GM18868 (cell line): ENCODE measurements around the gene SIX5.
"Not testable (repeated sequence)": the region's sequence is repeated elsewhere in the genome, so short reads cannot be mapped to it uniquely, and the experiment has no call there.

Experiments used
- ATAC-seq: cut with Tn5 transposase; IDR thresholded peaks from one replicate; pipeline ENCODE4 v1.9.1; 2021; ENCODE audit warnings: mild to moderate bottlenecking, moderate library complexity; ENCODE audit not compliant: unreplicated experiment

SIX5 gene

DNA sequence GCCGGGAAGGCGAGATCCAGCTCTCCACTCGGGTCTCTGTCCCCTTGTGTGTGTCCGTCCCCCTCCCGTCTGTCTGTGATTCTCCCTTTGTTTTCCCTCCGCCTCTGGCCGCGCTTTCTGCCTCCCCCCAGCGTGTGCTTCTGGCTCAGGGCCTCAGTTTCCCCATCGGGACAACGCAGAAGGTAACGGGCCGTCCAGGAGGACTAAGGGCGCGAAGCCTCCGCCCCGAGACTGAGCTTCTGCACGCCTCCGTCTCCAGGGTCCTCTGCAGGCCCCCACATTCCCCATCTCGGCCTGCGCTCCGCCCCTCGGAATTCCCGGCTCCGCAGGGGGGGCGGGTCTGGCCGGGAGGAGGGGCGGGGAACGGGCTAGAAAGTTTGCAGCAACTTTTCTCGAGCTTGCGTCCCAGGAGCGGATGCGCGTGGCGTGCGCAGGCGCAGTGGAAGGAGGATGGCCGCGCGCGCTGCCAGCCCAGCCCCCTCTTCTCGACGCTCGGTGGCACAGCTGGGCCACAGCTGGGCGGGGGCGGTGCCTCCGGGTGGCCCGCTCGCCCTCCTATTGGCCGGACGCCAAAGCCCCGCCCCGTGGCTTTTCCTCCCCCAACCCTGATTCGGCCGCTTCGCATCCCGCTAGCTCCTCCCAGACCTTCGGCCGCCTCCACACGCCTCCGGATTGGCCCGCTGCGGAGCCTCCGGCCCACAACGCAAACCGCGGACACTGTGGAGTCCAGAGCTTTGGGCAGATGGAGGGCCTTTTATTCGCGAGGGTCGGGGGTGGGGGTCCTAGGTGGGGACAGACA, at the start of gene SIX5:
SIX5 (minus strand) TSS at position 269 of the 799 bp plus-strand sequence. CDS start 408 bp downstream, outside the sequence.
- ATAC-seq: peak; percentile 59

DNA sequence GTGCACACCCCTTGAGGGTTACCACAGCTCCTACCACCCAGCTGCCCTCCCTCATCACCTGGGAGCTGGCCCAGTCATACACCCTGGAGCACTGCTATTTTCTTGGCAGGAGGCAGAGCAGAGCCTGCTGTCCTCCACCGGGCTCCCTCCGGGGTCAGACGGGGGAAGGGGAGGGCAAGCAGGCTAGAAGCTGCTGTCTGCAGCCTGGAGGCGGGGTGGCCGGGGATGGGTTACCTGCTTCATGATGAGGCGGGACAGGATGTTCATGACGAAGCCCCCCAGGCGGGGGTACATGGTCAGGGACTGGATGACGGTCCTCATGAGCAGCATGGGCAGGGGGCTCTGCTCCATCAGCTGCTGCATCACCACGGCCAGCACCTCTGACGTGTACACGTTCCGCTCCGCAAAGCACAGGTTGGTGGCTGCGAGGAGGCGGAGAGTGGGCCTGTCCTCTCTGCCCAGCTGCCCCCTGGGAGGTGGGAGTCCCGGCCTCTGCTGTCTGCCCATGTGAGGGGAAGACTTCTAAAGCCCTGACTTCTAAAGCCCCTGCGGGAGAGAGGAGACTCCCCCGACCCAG, 48.8 kb upstream of the SIX5 start:
- ATAC-seq: no peak

DNA sequence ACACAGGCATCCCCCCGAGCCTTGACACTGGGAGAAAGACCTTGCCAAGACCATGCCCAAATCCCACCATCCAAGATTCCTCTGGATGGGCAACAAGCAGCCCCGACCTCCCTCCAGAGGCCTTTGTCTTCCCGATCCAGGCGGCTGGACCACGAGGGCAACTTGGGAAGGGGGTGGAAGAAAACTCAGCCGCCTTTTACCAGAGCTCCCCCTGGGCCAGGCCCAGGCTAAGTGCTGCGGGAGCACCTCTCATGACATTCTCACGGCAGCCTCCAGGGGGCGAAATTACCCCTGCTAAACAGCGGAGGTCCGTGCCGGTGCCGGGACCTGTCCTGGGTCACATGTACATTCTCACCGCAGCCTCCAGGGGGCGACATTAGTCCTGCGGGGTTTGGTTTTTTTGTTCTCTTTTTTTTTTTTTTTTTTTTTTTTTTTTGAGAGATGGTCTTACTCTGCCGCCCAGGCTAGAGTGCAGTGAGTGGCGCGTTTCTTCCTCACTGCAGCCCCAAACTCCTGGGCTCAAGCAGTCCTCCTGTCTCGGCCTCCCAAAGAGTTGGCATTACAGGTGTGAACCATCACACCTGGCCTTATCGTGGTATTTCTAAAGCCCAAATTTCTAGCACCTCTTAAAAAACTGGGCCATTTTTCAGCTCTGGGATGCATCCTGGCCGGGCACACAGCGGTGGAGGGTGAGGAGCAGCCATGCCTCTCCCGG, 48.1 kb upstream of the SIX5 start:
- peak; percentile 82 for ATAC-seq

DNA sequence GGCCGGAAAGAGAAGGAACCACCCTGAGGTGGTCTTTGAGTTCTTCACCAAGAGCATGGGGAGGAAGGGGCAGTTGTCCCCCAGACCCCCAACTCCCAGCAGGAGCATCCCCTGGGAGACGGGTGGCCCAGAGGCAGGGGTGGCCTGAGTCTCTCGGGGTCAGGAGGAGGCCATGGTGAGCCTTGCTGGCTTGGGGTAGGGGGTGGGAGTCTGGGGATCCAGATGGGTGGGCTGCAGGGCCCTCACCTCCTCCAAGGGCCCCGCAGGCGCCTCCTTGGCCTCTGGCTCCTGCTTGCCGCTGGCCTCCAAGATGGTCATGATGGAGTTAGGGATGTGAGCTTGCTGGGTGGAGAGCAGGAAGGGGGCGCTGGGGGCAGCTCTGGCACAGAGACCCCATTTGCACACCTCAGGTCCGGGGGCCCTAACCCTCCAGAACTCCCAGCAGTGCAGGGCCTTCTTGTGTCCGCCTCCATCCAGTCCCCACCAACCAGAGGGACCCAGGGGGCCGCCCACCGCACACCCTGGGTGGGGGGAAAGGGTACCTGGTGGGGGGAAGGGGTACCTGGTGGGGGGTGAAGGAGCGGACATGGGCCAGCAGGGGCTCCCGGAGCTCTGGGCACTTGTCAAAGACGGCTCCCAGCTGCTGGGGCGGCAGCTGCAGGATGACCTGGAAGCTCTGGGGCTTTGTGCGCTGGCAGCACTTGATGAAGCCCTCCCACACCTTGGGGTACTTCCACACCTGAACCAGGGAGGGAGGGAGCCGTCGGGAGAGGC, 47.4 kb upstream of the SIX5 start:
- ATAC-seq: no peak

DNA sequence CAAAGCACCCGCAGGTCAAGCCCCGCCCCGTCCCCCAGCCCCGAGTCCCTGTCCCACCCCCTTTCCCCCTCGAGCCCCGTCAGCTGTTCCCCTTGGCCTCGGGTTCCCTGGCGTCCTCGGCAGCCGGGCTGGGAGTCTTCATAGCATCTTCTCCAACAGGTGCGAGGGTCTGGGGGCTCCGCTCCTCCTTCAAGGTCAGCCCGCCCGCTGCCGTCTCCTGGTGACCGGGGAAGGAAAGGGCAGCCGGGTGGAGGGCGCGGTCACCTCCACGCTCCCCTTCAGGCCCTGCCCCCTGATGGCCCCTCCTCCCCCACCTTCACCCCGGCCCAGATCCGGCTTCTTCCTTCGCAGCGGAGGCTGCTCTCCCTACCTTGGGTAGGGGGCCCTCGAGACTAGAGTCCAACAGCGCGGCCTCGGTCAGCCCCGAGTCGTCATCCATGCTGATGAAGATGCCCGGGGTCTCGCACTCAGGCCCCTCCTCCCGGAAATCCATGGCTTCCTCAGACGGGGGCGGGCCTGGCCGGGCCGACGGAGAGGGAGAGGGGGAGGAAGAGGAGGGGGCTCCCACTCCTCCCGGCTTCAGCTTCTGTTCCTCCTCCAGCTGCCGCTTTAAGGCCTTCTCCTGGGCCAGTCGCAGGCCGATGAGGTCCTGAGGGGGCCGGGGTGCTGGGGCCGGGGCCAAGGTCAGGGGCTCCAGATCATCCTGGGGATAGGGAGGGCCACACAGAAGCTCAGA, 46.6 kb upstream of the SIX5 start:
- ATAC-seq: no peak

DNA sequence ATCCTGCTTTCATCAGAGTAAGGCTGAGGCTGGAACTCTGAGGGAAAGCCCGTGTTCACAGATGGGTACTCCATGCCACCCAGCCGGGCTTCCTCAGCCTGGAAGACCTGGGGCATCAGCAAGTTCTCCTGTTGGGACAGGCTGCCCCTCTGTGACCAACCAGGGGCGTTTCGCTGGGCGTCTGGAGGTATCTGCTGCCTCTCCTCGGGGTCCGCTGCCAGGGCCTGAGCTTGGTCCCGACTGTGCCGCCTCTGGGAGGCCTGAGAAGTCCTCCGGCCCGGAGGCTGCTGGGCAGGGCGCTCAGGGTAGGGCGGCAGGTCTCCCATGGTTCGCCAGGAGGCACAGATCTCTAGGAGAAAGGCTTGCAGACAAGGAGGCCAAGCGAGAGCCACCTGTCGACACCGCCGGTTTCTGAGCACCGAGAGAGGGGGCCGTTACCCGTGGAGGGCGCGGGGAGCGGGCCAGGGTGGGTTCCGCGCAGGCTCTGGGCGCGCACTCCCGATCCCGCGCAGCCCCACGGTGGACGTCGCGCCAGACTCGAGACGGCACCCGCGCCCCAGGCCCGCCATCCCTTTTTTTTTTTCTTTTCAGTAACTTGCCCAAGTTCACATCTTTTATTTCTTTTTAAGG, 45.9 kb upstream of the SIX5 start, which contains the start of gene RSPH6A:
RSPH6A (minus strand) TSS at position 458 of the 630 bp plus-strand sequence; CDS start at position 326, 132 bp downstream.
- no peak for ATAC-seq

DNA sequence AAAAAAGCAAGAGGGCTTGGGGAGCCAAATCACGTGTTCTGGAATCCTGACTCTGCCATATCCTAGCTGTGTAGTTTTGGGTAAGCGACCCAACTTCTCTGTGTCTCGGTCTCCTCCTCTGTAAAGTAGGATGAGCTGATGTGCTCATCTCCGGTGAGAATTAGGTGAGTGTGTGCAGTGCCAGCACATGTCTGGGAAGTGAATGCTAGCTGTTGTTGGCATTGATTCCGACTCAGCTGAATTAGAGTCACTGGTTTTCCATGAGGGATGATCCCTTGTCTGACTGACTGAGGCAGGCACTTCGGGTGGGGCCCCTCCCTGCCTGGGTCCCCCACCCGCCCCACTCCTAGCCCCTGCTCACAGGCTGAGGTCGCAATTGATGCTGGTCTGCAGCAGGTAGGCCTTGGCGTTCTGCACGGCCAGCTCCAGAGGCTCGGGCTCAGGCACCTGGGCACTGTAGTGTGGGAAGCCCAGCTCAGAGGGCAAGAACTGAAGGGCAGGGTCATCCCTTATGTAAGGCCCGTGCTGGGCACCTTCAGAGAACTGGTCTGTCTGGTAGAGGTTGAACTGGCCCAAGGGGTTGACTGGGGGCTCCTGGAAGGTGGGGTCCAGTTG, 45.2 kb upstream of the SIX5 start:
- no peak for ATAC-seq

DNA sequence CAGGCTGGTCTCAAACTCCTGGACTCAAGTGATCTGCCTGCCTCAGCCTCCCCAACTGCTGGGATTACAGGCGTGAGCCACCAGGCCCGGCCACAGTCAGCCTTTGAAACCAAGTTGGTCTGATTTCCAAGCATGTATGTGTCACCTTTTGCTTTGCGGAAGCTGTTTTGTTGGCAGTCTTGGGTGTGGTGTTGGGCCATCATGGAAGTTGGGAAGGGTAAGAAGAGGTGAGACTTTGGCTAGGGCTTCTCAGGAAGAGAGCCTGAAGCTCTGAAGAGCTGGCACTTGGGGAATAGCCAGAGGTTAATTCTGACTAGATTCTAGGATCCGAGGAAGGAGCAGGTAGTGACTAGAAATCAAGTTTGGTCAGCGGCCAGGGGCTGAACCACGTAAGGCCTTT, 43.2 kb upstream of the SIX5 start:
- no peak for ATAC-seq

DNA sequence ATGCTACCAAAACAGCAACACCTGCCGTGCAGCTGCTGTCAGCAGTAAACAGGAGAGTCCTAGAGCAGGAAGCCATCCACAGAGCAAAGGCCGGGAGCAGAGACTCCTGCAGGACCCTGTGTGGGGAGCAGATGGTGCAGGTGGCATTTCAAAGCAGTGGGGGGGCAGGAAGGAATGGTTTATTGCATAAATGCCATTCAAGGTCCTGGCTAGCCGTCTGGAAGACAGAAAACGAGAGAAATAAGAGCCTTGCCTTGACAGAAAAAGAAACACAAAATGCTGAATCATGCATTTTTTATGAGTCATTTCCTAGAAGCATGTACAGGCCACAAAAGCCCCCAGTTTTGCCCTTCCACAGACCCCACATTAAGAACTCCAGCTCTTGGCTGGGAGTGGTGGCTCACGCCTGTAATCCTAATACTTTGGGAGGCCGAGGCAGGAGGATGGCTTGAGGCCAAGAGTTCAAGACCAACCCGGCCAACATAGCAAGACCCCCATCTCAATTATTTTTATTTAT, 40.6 kb upstream of the SIX5 start:
- no peak for ATAC-seq

DNA sequence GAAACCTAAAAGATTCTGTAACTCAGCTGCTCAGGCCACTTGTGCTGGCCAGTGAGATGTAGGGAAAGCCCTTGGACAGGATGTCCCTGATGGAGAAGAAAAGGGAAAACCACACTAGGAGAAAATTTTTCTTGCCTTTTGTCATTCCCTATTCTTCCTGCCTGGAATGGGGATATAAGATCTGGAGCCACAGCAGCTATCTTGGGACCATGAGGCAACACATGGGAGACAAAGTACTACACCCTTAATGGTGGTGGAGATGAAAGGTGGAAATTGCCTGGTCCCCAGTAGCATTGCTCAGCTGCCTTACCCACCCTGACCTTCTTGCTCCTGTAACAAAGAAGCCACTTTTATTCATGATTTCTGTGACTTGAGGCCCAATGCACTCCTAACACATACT, 36.7 kb upstream of the SIX5 start:
- ATAC-seq: no peak

DNA sequence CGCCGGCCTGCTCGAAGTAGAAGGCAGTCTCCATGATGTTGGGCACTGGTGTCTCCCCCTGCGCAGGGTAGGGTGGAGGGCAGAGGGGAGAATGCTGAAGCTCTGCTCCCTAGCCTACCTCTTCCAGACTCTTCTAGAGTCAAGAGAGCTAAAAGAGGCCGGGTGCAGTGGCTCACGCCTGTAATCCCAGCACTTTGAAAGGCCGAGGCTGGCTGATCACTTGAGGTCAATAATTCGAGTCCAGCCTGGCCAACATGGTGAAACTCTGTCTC, 35.8 kb upstream of the SIX5 start:
- no peak for ATAC-seq

DNA sequence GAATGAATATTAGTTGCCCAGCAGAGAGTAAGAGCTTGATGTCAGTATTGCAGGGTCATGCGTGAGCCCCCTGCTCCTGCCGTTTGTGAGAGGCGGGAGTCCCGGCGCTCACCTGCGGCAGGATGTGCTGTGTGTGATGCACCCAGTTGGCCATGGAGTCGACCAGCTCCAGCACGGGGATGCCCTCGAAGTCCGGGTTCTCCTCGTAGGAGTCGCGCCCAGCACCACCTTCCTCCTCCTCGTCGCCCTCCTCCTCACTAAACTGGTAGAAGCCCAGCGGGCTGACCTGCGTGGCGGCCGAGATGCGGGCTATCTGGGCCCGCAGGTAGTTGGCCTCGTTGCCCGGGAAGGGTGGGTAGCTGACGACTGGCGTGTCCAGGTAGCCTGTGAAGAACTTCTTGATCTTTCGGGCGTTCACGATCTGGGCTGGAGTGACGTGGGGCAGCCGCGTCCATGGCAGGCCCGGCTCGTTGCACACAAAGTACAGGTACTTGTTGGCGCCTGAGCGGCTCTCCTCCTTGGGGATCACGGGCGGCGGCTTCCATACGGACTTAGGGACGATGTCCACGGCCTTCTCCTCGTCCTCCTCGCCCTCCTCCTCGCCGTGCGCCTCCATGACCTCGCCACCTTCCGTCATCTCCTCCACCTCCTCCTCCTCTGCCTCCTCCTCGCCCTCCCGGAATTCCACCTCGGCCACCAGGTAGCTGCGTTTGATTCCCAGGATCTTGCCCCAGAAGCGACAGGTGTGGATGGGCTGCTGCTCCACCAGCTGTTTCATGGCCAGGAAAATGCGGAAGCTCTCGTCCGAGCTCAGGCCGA, 35.3 kb upstream of the SIX5 start:
- ATAC-seq: no peak

DNA sequence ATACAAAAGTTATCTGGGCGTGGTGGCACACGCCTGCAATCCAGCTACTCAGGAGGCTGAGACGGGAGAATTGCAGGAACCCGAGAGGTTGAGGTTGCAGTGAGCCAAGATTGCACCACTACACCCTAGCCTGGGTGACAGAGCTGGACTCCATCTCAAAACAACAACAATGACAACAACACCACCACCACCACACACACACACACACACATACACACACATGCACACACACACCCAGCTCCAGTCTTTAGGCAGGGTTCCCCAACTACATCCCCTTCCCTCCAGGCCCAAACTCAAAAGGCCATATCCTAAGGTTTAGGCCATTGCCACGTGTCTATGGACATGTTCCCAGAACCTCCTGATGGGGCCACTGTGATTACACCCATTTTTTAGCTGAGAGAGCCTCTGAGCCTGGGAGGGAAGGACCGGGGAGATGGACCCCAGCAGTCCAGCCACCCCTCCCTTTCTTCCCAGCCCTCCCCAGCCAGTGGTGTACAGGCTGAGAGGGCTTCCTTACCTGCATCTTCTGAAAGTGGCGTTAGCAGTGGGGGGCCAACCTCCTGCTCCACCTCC, 32.6 kb upstream of the SIX5 start:
- no peak for ATAC-seq

DNA sequence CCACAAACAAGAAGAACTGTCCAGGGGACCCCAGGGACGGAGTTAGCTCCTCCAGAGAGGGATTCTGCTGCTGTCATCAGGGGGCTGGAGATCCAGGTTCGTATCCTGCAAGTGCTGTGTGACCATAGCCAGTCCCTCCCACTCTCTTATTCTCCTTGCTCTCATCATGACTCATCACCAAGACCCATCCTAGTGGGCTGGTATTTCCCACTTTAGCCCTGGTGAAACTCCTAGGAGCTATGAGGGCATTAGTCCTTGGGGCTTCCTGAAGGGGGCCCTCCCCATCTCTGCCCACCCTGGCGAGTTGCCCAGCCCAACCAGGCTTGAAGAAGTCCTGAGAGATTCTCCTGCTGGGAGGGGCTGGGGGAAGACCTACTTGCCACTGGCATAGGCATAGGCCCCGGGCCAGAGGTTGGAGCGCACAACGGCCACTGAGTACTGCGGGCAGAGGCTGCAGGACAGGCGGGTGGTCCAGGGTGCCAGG, 31.1 kb upstream of the SIX5 start:
- ATAC-seq: no peak

DNA sequence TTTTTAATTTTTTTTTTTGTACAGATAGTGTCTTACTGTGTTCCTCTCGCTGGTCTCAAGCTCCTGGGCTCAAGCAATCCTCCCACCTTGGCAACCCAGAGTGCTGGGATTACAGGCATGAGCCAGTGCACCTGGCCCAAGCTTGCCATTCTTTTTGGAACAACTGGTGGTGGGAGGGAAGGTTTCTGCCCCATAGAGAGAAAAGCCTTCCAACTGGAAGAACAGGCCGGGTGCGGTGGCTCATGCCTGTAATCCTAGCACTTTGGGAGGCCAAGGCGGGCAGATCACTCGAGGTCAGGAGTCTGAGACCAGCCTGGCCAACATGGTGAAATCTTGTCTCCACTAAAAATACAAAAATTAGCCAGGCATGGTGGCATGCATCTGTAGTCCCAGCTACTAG, 30.5 kb upstream of the SIX5 start:
- ATAC-seq: not testable (repeated sequence)

DNA sequence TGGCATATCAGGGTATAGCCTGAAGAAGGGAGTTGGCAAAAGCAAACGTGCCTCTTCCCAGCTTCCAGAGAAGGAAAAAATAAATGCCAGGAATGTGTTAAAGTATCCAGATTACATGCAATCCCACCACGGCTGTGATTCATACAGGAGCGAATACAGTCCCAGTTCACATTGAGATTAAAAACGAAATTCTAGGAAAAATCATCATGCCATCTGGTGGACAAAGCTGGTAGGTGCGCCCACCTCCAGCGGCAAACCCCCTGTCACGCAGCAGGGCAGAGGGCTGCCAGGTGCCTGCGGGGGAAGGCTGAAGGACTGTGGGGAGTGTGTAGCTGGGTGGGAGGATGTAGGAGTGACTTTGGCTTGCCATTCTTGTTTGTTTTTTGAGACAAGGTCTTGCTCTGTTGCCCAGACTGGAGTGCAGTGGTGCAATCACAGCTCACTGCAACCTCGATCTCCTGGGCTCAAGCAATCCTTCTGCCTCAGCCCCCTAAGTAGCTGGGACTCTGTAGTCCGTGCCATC, 30.0 kb upstream of the SIX5 start:
- no peak for ATAC-seq

DNA sequence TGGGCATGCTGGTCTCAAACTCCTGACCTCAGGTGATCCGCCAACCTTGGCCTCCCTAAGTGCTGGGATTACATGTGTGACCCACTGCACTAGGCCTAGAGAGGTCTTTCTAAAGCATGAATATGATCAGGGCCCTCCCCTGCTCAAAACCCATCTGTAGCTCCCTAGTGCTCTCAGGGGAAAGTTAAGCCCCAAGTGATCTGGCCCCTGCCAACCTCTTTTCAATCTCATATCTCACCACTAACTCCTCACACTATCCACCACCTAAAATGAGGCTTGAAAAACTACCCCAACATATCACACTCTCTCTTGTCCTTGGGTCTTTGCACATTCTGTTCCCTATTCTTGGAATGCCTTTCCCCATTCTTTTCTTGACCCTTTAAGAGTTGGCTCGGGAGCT, 25.6 kb upstream of the SIX5 start:
- ATAC-seq: no peak

DNA sequence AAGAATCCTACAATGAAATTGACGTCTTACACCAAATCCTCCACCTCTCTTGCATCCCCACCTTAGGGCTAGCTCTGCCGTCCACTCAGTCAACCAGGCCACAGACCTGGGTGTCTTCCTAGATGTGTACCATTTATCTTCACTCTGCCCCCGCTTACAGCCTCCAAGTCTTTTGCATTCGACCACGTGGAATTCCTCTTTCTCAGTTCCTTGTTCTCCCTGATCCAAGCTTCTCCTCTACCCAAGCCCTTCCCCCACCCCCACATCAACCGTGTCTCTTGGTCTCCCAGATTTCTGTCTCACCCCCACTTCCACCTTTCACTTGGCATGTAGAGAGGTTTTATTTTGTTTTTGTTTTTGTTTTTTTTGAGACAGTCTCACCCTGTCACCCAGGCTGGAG, 24.8 kb upstream of the SIX5 start:
- no peak for ATAC-seq
